ENCODE data around the gene PACSIN1.

The PACSIN1 gene

DNA sequence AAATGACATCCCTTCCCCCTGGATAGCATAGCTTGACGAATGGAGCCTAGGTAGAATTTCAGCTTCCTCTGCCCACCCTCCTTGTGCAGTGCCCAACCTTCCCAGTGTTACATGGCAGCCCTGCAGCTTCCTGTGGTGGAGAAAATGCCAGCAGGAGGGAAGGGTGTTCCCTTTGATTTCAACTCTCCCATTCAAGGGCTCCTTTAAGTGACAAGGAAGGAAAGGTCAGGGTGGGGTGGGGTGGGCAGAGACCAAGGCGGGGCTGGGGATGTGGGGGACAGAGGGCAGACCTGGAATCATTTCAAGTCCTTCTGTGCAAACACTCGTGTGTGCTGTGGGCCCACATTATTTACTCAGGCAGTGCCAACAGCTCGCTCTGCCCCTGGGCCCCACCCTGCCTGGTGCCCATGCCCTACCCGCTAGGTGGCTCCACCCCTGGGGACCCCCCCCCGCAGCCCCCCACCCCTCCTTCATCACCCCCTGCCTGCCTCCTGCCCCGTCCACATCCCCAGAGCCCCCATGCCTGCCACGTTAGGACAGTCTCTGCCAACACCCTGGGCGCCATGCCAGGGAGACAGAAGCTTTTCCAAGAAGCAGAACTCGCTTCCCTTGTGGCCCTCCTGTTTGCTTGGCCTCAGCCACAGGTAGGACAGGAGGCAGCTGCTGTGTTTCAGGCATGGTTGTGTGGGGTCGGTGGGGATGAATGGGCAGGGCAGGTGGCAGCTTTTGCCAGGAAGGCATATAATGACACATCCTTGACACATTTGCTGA is 80.9 kb downstream of the PACSIN1 start:
- peak in 6 of 14 donors; percentile 15 to 85 (median 45) for DNase-seq

DNA sequence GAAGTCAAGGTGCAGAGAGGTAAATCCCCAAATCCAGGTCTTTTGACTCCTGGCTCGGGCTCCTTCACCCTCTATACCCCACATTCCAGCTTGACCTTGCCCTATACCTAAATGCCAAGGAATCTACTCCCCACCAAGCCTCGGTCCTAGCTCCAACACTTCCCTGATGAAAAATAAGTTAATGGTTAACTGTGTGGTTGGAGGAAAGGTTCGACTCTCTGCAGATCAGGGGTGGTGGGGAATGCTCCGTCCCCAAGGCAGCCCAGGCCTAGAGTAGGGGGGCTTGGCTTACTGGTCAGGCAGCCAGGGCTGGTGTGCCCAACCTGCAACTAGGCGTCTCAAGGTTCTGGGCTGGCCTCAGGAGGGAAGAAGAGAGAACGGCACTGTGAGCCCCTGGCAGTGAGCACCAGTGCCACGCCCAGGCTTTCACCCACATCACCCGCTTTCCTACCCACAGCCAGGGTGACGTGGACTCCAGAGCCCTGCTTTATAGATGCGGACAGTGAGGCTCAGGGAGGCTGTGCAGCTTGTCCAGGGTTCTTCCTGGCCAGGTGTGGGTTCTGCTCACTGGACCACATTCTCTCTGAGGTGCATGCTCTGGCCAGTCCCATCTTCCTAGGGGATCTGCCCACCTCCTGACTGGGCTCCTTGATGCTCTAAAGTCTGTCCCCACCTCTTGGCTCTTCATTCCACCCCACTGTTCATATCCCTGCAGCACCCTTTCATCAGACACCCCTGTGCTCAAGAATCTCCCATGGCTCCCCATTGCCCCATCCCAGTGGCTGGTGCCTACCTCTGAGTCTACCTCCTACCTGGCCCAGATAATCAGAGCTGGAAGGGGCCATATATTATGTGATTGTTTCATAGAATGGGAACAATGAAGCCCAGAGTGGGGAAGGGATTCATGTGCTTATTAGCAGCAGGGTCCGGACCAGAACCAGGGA is 82.1 kb downstream of the PACSIN1 start:
- no peak for DNase-seq

- no peak for DNase-seq
Observed at GRCh38 chr6:34549026-34549803, 83.3 kb downstream of the PACSIN1 start.

GRCh38 chr6:34549804-34550202 is 83.9 kb downstream of the PACSIN1 start:
- DNase-seq: no peak

DNA sequence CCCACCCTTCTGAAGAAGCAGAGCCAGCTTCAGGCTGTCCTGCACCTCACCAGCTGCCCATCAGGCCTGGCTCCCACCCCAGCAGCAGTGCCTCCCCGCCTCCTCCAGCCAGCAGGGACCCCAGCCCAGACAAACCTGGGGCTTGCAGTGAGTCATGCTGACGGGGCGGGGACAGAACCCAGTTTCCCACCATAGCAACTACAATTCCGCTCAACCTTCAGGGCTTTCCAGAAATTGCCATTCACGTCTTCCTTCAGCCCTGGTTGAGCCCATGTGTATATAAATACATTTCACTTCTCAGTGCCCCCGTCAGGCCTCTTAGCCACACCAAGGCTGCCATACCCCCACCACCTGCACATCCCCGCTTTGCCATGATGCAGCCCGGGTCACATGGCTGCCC is 85.8 kb downstream of the PACSIN1 start:
- DNase-seq: no peak

- DNase-seq: no peak
Observed at GRCh38 chr6:34552620-34553019, 86.7 kb downstream of the PACSIN1 start.

DNA sequence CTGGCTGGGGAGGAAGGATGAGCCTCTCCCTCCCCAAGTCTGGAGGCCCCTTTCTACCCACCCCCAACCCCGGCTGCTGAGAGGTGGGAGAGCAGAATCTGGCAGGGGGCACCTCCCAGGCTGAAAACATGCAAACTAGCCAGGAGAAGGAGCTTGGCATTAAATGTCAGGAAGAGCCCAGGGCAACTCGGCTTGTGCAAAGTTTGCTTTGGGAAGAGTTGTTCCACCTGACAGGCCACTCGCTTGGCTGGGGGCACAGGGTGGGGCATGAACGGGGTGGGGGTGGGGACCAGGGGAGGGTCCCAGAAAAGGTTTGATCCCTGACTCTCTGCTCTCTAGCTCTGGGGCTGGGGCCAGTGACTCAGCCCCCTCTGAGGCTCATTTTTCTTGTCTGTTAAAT is 87.3 kb downstream of the PACSIN1 start:
- no peak for DNase-seq

DNA sequence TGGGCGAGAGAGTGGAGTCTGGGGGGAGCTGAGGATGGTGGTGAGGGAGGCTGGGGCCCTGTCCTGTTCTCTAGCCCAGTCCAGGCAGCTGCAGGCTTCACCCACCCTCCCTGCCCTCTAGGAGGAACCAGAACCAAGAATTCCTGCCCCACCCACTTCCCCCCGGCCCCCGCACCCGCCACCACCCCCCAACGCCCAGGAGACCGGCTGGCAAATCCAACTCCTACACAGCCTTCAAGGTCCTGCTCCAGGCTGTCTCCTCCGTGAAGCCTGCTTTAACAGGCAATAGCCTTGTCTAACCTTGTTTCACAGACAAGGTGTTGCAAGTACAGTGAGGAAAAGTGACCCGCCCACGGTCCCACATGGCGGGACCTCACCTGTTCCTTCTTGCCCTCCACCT is 87.9 kb downstream of the PACSIN1 start:
- no peak for DNase-seq

- no peak for DNase-seq
Observed at GRCh38 chr6:34554291-34555006, 88.6 kb downstream of the PACSIN1 start.

GRCh38 chr6:34555007-34555322 is 89.1 kb downstream of the PACSIN1 start:
- DNase-seq: no peak

- no peak for DNase-seq
Observed at GRCh38 chr6:34555328-34555727, 89.5 kb downstream of the PACSIN1 start.

DNA sequence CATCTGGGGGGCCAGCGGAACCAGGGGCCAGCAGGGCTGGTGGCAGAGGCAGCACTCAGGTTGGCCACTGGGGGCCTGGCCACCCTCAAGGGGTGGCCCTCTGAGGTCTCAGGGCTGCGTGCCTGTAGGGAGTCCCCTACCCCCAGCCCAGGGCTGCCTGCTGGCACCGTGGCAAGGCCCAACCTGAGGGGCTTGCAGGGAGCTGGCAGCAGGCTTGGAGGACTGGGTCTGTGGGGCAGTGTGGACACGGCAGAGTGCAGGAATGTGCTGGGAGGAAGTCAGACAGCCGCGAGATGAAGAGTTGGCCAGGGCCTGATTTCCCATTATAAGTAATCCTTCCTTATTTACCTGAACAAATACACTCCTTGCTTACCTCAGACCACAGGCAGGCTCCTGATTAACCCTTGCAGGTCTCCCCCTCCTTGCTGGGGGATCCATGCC is 90.2 kb downstream of the PACSIN1 start, which contains the start of gene SPDEF:
Gene SPDEF (minus strand): TSS at position 299 of the 441 bp plus-strand sequence. CDS start 11,874 bp downstream, outside the sequence.
- no peak for DNase-seq

DNA sequence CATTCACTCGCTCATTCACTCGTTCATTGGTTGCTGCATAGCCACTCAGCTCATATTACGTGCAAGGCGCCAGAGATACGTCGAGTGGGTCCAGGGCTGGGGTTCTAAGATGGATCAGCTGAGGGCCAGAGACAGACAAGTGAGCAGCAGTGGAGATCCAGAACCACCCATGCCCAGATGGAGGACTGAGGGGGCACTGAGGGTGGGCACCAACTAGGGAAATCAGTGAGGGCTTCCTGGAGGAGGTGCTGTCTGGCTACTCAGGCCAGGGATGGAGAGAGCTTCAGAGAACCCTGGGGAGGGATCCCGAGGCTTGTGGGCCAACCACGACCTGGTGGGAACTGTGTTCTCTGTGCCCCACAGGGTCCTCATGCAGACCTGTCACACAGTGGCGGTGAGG is 90.6 kb downstream of the PACSIN1 start:
- no peak for DNase-seq

DNA sequence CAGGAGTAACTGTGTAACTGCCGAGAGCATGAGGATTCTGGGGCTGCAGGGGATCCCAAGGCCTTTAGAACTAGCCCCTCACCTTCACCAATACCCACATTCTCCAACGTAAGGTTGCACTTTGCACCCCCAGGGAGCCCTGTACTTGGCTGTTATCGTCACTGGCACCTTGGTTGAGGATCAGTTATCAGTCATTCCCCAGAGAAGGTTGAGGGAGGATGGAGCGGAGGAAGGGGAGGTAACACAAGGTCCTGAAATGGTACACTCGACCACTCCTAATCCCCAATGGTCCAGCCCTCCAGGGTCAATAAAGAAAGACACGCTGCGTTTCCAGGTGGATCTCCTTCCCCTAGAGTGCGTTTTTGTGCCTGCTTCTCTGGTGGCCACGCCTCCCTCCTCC is 91.4 kb downstream of the PACSIN1 start:
- no peak for DNase-seq

- DNase-seq: no peak
Observed at GRCh38 chr6:34558172-34558714, 92.4 kb downstream of the PACSIN1 start.

DNA sequence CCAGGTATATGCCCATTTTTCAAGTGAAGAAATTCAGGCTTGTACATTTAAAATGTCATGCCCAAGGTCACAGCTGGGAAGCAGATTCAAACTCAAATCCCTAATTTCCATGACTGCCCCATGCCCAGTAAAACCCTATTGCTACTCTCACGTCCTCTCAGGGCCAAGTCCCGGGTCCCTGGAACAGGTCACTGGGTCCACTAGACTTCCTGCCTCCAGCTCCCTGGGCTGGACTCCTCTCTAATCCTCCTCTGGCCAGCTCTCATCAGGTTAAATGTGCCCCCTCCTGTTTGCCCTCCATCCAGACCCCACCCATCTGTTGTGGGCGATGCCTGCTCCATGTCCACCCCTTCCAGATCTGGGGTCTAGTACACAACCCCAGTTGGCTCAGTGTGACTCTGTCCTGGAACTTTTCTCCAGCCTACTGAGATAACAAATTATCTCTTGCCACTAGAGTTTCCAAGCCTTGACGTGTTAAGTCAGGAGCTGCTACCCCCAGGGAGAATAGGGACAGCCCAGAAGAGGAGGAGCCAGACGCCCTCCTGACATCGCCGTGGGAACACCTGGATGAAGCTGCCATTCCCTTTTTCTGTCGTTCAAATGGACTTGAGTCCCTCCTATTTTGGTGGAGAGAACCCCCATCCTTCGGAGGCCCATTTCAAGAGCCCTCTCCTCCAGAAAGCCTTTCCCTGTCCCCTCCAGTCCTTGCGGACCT is 93.9 kb downstream of the PACSIN1 start:
- DNase-seq: no peak

DNA sequence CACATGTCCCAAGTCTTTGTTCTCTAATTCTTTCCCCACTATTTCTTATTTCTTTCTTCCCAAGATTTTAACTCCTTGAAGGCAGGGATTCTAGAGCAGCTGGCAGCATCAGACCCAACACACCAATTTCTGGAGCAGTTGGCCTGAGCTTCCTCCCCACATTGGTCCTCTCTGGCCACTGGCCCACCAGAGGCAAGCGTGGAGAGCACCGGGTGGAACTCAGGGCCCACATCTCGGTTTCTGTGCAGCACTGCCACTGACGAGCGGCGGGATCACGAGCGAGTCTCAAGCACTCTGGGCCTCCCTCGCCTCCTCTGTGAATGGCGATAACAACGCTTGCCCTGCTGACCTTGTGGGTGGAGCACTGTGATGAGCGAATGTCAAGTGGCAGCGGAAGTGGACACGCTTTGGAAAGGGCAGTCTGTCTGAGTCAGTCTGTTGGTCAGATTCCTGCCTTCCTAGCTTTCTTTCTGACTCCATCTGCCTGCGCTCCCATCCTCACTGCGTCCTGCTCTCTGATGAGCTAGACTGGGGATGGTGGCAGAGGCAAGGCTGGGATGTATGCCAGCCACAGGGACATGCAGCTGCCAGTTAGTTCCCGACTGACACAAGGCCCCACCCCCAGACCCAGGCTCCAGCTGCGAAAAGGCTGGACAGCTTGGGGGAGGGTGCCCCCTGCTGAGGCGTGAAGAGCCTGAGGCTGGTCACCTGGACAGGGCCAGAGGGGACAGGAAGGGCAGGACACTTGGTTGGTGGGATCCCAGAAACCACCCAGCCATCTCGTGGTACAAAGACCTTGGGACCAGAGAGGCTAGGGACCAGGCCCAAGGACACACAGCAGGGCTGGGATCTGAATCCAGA is 94.7 kb downstream of the PACSIN1 start:
- DNase-seq: no peak

DNA sequence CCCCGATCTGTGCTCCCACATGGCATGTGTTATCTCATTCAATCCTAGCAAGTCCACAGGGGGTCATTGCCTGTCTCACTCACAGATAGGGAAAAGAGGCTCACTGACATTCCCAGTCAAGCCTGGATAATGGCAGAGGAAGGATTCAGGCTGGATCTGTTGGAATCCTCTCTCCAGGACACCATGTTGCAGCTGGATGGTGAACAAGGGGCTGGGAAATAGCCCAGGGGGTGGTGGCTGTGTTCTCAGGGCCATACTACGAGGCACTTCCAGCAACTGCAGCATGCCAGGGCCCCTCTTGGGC is 95.3 kb downstream of the PACSIN1 start:
- no peak for DNase-seq

DNA sequence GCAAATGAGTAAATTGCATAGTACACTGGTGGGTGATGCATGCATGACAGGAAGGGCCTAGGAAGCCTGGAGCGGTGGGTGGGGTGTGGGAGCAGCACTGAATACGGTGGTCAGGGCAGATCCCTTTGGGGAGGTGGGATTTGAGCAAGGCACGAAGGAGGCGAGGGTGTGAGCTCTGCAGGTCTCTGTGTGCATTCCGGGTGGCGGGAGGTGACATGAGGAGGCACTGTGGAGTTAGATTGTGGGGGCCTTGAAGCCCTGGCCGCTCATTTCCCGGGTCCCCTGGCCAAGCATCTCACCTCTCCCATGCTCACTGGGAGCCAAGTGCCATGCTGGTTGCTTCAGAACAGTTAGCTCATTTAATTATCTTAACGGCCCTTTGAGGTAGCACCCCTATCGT is 96.5 kb downstream of the PACSIN1 start:
- no peak for DNase-seq

DNA sequence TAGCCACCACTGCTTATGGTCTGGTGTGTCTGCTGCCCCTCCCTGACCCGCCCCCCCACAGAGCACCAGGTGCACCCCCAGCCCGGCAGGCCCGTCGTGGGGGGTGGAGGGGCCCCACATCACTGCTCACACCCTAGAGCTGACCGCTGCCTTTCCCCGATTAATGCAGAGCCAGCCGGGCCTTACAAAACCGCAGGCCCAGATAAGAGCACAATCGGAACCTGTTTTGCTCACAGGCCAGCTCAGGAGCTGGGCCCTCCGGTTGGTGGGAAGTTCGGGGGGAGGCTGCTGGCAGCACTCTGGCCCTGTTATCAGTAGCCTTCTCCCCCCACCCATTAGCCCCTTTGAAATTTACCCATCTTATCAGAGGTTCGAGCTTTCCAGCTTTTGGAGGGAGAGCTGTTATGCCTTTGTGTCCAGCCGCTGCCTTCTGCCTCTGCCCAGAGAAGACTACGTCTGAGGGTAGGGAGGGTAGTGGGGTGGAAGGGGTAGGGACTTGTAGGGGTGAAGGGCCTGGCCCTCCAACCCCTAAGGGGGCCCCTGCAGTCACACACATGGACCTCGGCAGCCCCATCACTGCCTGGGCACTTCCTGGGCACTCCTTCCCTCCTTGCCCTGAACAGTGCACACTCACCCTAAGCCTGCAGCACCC is 97.1 kb downstream of the PACSIN1 start:
- no peak for DNase-seq

Data from C1 segment of cervical spinal cord (tissue), 14 donors.